ENCODE results near the gene IP6K3. TPM values are rescaled to one million over a fixed set of nuclear protein-coding genes. Genes with fewer than 3 reads are reported as not detected.

The IP6K3 gene
- total RNA-seq, 1 experiment from 2014 or later: not detected

GRCh38 chr6:33776186-33776585, 29.5 kb upstream of the IP6K3 start:
- Histone ChIP-seq H3K27ac (ENCODE audit: low read length) (no peak overlapping the region), H3K9me3 (ENCODE audit: control insufficient read depth, insufficient read depth, low read depth, low read length) (no peaks in the 10 kb centered on the region), H3K4me3 (ENCODE audit: low read depth in 2 of 2, low read length in 2 of 2) (no peak overlapping the region), H3K4me1 (ENCODE audit: control insufficient read depth, insufficient read depth, low read length) (peaks cover 34% of the 10 kb centered on the region), H3K27me3 (ENCODE audit: control insufficient read depth, insufficient read depth, low read length) (no peaks in the 10 kb centered on the region), H3K36me3 (ENCODE audit: control insufficient read depth, insufficient read depth, low read length) (peaks cover 22% of the 10 kb centered on the region)
- ATAC-seq (no peak), DNase-seq (ENCODE audit: low read depth, low spot score) (no peak)
- CTCF ChIA-PET: no interaction called here
- TF ChIP-seq POLR2AphosphoS5 (IDR thresholded peaks at IDR 0.05; ENCODE audit: low read depth, low read length) (no peak), TCF7L2 (IDR thresholded peaks at IDR 0.05; ENCODE audit: low read depth, low read length) (no peak), SIN3A (IDR thresholded peaks at IDR 0.05; ENCODE audit: borderline replicate concordance, insufficient read depth, low read depth, low read length) (no peak)
- POLR2A ChIA-PET: no interaction called here
- in situ Hi-C loops (cut with HindIII; ENCODE audit: low pct_unique_long_range_greater_than_20kb, low sequenced_read_pairs) (no loop called here), intact Hi-C loops (cut with micrococcal nuclease; ENCODE audit: unreplicated experiment) (no loop called here)
- BruUV-seq (replicated peaks): no TSS peak

- intact Hi-C loops (cut with micrococcal nuclease; ENCODE audit: unreplicated experiment): no loop called here
- in situ Hi-C loops (cut with HindIII; ENCODE audit: low pct_unique_long_range_greater_than_20kb, low sequenced_read_pairs): no loop called here
- peaks cover 17% of the 10 kb centered on the region for H3K36me3 ChIP-seq (ENCODE audit: control insufficient read depth, insufficient read depth, low read length)
These were observed 28.1 kb upstream of the IP6K3 start for GRCh38 chr6:33774774-33775173.

GRCh38 chr6:33772902-33773472, 26.3 kb upstream of the IP6K3 start:
- no peak for TF ChIP-seq CTCF (IDR thresholded peaks at IDR 0.05)
- TF ChIP-seq POLR2AphosphoS5 (IDR thresholded peaks at IDR 0.05; ENCODE audit: low read depth, low read length): no peak
- no peak for TF ChIP-seq SIN3A (IDR thresholded peaks at IDR 0.05; ENCODE audit: borderline replicate concordance, insufficient read depth, low read depth, low read length)
- no peak for TF ChIP-seq REST (IDR thresholded peaks at IDR 0.05; ENCODE audit: insufficient read depth in 1 of 2, low read depth in 2 of 2, low read length in 1 of 2)
- TF ChIP-seq TCF7L2 (IDR thresholded peaks at IDR 0.05; ENCODE audit: low read depth, low read length): 0 out of 2 replicates have a peak, but pooled peaks have one; percentile 35
- ATAC-seq (no peak), DNase-seq (ENCODE audit: low read depth, low spot score) (no peak)
- Histone ChIP-seq H3K27ac (ENCODE audit: low read length) (peak overlapping the region; percentile 15; the same call in 1 of the 2 replicates), H3K9me3 (ENCODE audit: control insufficient read depth, insufficient read depth, low read depth, low read length) (no peaks in the 10 kb centered on the region), H3K4me1 (ENCODE audit: control insufficient read depth, insufficient read depth, low read length) (peaks cover 23% of the 10 kb centered on the region), H3K27me3 (ENCODE audit: control insufficient read depth, insufficient read depth, low read length) (no peaks in the 10 kb centered on the region), H3K36me3 (ENCODE audit: control insufficient read depth, insufficient read depth, low read length) (peaks cover 8% of the 10 kb centered on the region), H3K4me3 (ENCODE audit: low read depth in 2 of 2, low read length in 2 of 2) (no peak overlapping the region)
- BruUV-seq (replicated peaks): no TSS peak
- ChIA-PET POLR2A (no interaction called here), CTCF (interaction anchor here (0.7 kb wide), 1 partner anchor 254 kb away, joined by 3 read pairs; no protein-coding TSS in a partner anchor)
- in situ Hi-C loops (cut with HindIII; ENCODE audit: low pct_unique_long_range_greater_than_20kb, low sequenced_read_pairs) (no loop called here), intact Hi-C loops (cut with micrococcal nuclease; ENCODE audit: unreplicated experiment) (no loop called here)

More at GRCh38 chr6:33774774-33775173, 28.1 kb upstream of the IP6K3 start:
- Histone ChIP-seq H3K27ac (ENCODE audit: low read length) (no peak overlapping the region), H3K9me3 (ENCODE audit: control insufficient read depth, insufficient read depth, low read depth, low read length) (no peaks in the 10 kb centered on the region), H3K4me3 (ENCODE audit: low read depth in 2 of 2, low read length in 2 of 2) (no peak overlapping the region), H3K4me1 (ENCODE audit: control insufficient read depth, insufficient read depth, low read length) (peaks cover 26% of the 10 kb centered on the region), H3K27me3 (ENCODE audit: control insufficient read depth, insufficient read depth, low read length) (no peaks in the 10 kb centered on the region)
- TF ChIP-seq REST (IDR thresholded peaks at IDR 0.05; ENCODE audit: insufficient read depth in 1 of 2, low read depth in 2 of 2, low read length in 1 of 2) (no peak), SIN3A (IDR thresholded peaks at IDR 0.05; ENCODE audit: borderline replicate concordance, insufficient read depth, low read depth, low read length) (no peak)
- ATAC-seq (no peak), DNase-seq (ENCODE audit: low read depth, low spot score) (no peak)
- POLR2A ChIA-PET: no interaction called here
- CTCF ChIA-PET: interaction anchor here (0.6 kb wide), 1 partner anchor 25 kb away, joined by 6 read pairs; no protein-coding TSS in a partner anchor
- BruUV-seq (replicated peaks): no TSS peak

All from Panc1 (cell line).